GM19324 (cell line): ENCODE data around the gene CPSF4L.

Experiments used
- ATAC-seq: cut with Tn5 transposase; IDR thresholded peaks from one replicate; pipeline ENCODE4 v1.9.1; 2021; ENCODE audit warnings: mild to moderate bottlenecking, moderate library complexity; ENCODE audit not compliant: unreplicated experiment, low FRiP score

Gene CPSF4L

GRCh38 chr17:73240561-73240960 lies 21.1 kb downstream of the CPSF4L start:
- no peak for ATAC-seq

GRCh38 chr17:73237714-73238113 lies 24.0 kb downstream of the CPSF4L start:
- ATAC-seq, result no peak

- ATAC-seq, result no peak
Observed at GRCh38 chr17:73234736-73235135, 26.9 kb downstream of the CPSF4L start.

GRCh38 chr17:73232587-73233373 lies 28.9 kb downstream of the CPSF4L start:
- peak; percentile 24 for ATAC-seq

- ATAC-seq, result peak; percentile 78
Observed at GRCh38 chr17:73231841-73232586, 29.7 kb downstream of the CPSF4L start.

GRCh38 chr17:73231395-73231794 lies 30.3 kb downstream of the CPSF4L start:
- ATAC-seq, result no peak

- no peak for ATAC-seq
Observed at GRCh38 chr17:73230088-73230487, 31.6 kb downstream of the CPSF4L start.

GRCh38 chr17:73228748-73229236 lies 32.9 kb downstream of the CPSF4L start:
- ATAC-seq, result no peak

- ATAC-seq, result no peak
Observed at GRCh38 chr17:73227944-73228343, 33.7 kb downstream of the CPSF4L start.

GRCh38 chr17:73227379-73227778 lies 34.3 kb downstream of the CPSF4L start:
- no peak for ATAC-seq

GRCh38 chr17:73226556-73227172 lies 35.0 kb downstream of the CPSF4L start:
- ATAC-seq, result no peak

GRCh38 chr17:73224663-73225305 lies 36.9 kb downstream of the CPSF4L start:
- ATAC-seq, result no peak

GRCh38 chr17:73224237-73224636 lies 37.4 kb downstream of the CPSF4L start:
- no peak for ATAC-seq

GRCh38 chr17:73223626-73224230 lies 38.0 kb downstream of the CPSF4L start:
- no peak for ATAC-seq

- no peak for ATAC-seq
Observed at GRCh38 chr17:73215447-73215846, 46.2 kb downstream of the CPSF4L start.

- ATAC-seq, result no peak
Observed at GRCh38 chr17:73214851-73215250, 46.8 kb downstream of the CPSF4L start.

GRCh38 chr17:73214008-73214407 lies 47.7 kb downstream of the CPSF4L start:
- ATAC-seq, result no peak

- ATAC-seq, result no peak
Observed at GRCh38 chr17:73211745-73212144, 49.9 kb downstream of the CPSF4L start.

- ATAC-seq, result no peak
Observed at GRCh38 chr17:73210002-73210678, 51.5 kb downstream of the CPSF4L start.

GRCh38 chr17:73209436-73209835 lies 52.2 kb downstream of the CPSF4L start:
- ATAC-seq, result no peak
